Liver (tissue), 3 donors: Measurements from ENCODE around the gene LGALS7.

Experiments
- EGR1 ChIP-seq, 2 donors: IDR thresholded peaks; 2 replicates each; pipeline ENCODE4 v1.6.1; 2016 to 2018; ENCODE audit warnings: antibody characterized with exemption in 2 of 2, low read depth in 2 of 2
- FOXA1 ChIP-seq: IDR thresholded peaks from 2 replicates; pipeline ENCODE4 v1.6.1; 2016; ENCODE audit warnings: antibody characterized with exemption
- HNF4G ChIP-seq: IDR thresholded peaks from 2 replicates; pipeline ENCODE4 v1.6.1; 2016; ENCODE audit warnings: antibody characterized with exemption
- JUND ChIP-seq, 2 donors: IDR thresholded peaks; 2 replicates each; pipeline ENCODE4 v1.6.1; 2016; ENCODE audit warnings: antibody characterized with exemption in 2 of 2
- RAD21 ChIP-seq, 2 donors: IDR thresholded peaks; 2 replicates each; pipeline ENCODE4 v1.6.1; 2016; ENCODE audit warnings: antibody characterized with exemption in 2 of 2, mild to moderate bottlenecking in 2 of 2
- RXRA ChIP-seq, 2 donors: IDR thresholded peaks; 2 replicates each; pipeline ENCODE4 v1.6.1; 2017 to 2018; ENCODE audit warnings: antibody characterized with exemption in 2 of 2, mild to moderate bottlenecking in 1 of 2
- TAF1 ChIP-seq: conservative IDR thresholded peaks from 2 replicates; pipeline ENCODE4 v1.6.1; 2016; ENCODE audit warnings: antibody characterized with exemption, mild to moderate bottlenecking
- YY1 ChIP-seq: IDR thresholded peaks from 2 replicates; pipeline ENCODE4 v1.6.1; 2016; ENCODE audit warnings: antibody characterized with exemption, mild to moderate bottlenecking
- ZBTB33 ChIP-seq: IDR thresholded peaks from 2 replicates; pipeline ENCODE4 v1.6.1; 2016; ENCODE audit warnings: antibody characterized with exemption
- TF ChIP-seq, protein P1 (sequence below): fragments of 150-350 bp; IDR thresholded peaks from 2 replicates; pipeline ENCODE4 v1.5.1; 2017; ENCODE audit warnings: improper control_type of control experiment, low read depth, low read length; ENCODE audit not compliant: missing input control
- TF ChIP-seq, protein P2 (sequence below): IDR thresholded peaks from 2 replicates; pipeline ENCODE4 v1.6.1; 2016; ENCODE audit warnings: antibody characterized with exemption
- TF ChIP-seq, protein P3 (sequence below): IDR thresholded peaks from 2 replicates; pipeline ENCODE4 v1.6.1; 2016; ENCODE audit warnings: antibody characterized with exemption
- TF ChIP-seq, protein P4 (sequence below): IDR thresholded peaks from 2 replicates; pipeline ENCODE4 v1.6.1; 2016; ENCODE audit warnings: antibody characterized with exemption, mild to moderate bottlenecking
- donor health status: healthy.
- donor health status: healthy.

- TF ChIP-seq, protein P1, sequence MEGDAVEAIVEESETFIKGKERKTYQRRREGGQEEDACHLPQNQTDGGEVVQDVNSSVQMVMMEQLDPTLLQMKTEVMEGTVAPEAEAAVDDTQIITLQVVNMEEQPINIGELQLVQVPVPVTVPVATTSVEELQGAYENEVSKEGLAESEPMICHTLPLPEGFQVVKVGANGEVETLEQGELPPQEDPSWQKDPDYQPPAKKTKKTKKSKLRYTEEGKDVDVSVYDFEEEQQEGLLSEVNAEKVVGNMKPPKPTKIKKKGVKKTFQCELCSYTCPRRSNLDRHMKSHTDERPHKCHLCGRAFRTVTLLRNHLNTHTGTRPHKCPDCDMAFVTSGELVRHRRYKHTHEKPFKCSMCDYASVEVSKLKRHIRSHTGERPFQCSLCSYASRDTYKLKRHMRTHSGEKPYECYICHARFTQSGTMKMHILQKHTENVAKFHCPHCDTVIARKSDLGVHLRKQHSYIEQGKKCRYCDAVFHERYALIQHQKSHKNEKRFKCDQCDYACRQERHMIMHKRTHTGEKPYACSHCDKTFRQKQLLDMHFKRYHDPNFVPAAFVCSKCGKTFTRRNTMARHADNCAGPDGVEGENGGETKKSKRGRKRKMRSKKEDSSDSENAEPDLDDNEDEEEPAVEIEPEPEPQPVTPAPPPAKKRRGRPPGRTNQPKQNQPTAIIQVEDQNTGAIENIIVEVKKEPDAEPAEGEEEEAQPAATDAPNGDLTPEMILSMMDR, result no peak
- TF ChIP-seq HNF4G (no peak), TAF1 (no peak), RAD21 (IDR thresholded peaks at IDR 0.05) (no peak), JUND (IDR thresholded peaks at IDR 0.05) (no peak), EGR1 (IDR thresholded peaks at IDR 0.05; ENCODE audit: low read depth in 2 of 2) (no peak), YY1 (no peak), RXRA (IDR thresholded peaks at IDR 0.05) (no peak), FOXA1 (no peak), ZBTB33 (no peak)
- TF ChIP-seq, protein P2, sequence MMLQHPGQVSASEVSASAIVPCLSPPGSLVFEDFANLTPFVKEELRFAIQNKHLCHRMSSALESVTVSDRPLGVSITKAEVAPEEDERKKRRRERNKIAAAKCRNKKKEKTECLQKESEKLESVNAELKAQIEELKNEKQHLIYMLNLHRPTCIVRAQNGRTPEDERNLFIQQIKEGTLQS, result no peak
- TF ChIP-seq, protein P3, sequence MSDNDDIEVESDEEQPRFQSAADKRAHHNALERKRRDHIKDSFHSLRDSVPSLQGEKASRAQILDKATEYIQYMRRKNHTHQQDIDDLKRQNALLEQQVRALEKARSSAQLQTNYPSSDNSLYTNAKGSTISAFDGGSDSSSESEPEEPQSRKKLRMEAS, result no peak
- TF ChIP-seq, protein P4, sequence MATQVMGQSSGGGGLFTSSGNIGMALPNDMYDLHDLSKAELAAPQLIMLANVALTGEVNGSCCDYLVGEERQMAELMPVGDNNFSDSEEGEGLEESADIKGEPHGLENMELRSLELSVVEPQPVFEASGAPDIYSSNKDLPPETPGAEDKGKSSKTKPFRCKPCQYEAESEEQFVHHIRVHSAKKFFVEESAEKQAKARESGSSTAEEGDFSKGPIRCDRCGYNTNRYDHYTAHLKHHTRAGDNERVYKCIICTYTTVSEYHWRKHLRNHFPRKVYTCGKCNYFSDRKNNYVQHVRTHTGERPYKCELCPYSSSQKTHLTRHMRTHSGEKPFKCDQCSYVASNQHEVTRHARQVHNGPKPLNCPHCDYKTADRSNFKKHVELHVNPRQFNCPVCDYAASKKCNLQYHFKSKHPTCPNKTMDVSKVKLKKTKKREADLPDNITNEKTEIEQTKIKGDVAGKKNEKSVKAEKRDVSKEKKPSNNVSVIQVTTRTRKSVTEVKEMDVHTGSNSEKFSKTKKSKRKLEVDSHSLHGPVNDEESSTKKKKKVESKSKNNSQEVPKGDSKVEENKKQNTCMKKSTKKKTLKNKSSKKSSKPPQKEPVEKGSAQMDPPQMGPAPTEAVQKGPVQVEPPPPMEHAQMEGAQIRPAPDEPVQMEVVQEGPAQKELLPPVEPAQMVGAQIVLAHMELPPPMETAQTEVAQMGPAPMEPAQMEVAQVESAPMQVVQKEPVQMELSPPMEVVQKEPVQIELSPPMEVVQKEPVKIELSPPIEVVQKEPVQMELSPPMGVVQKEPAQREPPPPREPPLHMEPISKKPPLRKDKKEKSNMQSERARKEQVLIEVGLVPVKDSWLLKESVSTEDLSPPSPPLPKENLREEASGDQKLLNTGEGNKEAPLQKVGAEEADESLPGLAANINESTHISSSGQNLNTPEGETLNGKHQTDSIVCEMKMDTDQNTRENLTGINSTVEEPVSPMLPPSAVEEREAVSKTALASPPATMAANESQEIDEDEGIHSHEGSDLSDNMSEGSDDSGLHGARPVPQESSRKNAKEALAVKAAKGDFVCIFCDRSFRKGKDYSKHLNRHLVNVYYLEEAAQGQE, result no peak
Observed at GRCh38 chr19:38788478-38789243, 15.3 kb upstream of the LGALS7 start, which contains the start of gene LGALS7B.
